Activated CD8-positive, alpha-beta memory T cell treated with anti-CD3 and anti-CD28 coated beads for 48 hours (primary cell): ENCODE results near the gene AGPAT4.
"Not testable (repeated sequence)": the region's sequence is repeated elsewhere in the genome, so short reads cannot be mapped to it uniquely, and the experiment has no call there.

Source experiments
- DNase-seq, 3 experiments: peaks; one replicate each; pipeline ENCODE4 v3.0.0-alpha.2; 2020; ENCODE audit warnings: low read depth in 2 of 3, low spot score in 2 of 3

Gene AGPAT4

GRCh38 chr6:161123319-161123718 is 150.5 kb downstream of the AGPAT4 start:
- not testable (repeated sequence) for DNase-seq

- no peak for DNase-seq
These were observed 155.9 kb downstream of the AGPAT4 start for GRCh38 chr6:161117942-161118341.

GRCh38 chr6:161117308-161117707 is 156.6 kb downstream of the AGPAT4 start:
- no peak for DNase-seq

GRCh38 chr6:161116554-161116953 is 157.3 kb downstream of the AGPAT4 start:
- no peak for DNase-seq

- DNase-seq: no peak
These were observed 158.4 kb downstream of the AGPAT4 start for GRCh38 chr6:161115468-161115867.

- DNase-seq: no peak
These were observed 162.6 kb downstream of the AGPAT4 start for GRCh38 chr6:161111261-161111660.

GRCh38 chr6:161110028-161110779 is 163.7 kb downstream of the AGPAT4 start:
- DNase-seq: no peak

- DNase-seq: no peak
These were observed 164.5 kb downstream of the AGPAT4 start for GRCh38 chr6:161109366-161109765.

- no peak for DNase-seq
These were observed 164.9 kb downstream of the AGPAT4 start for GRCh38 chr6:161108916-161109315.

GRCh38 chr6:161107779-161108730 is 165.8 kb downstream of the AGPAT4 start:
- no peak for DNase-seq

- no peak for DNase-seq
These were observed 168.5 kb downstream of the AGPAT4 start for GRCh38 chr6:161105408-161105807.

GRCh38 chr6:161104966-161105365 is 168.9 kb downstream of the AGPAT4 start:
- no peak for DNase-seq

- no peak for DNase-seq
These were observed 170.4 kb downstream of the AGPAT4 start for GRCh38 chr6:161103475-161103874.

GRCh38 chr6:161101517-161101916 is 172.3 kb downstream of the AGPAT4 start:
- no peak for DNase-seq

GRCh38 chr6:161100072-161100471 is 173.8 kb downstream of the AGPAT4 start:
- DNase-seq: no peak

GRCh38 chr6:161095916-161096315 is 177.9 kb downstream of the AGPAT4 start:
- no peak for DNase-seq

GRCh38 chr6:161094955-161095354 is 178.9 kb downstream of the AGPAT4 start:
- no peak for DNase-seq

- no peak for DNase-seq
These were observed 181.7 kb downstream of the AGPAT4 start for GRCh38 chr6:161091972-161092701.

GRCh38 chr6:161091151-161091550 is 182.7 kb downstream of the AGPAT4 start:
- no peak for DNase-seq

GRCh38 chr6:161088676-161089328 is 185.1 kb downstream of the AGPAT4 start:
- DNase-seq: no peak

GRCh38 chr6:161085246-161085645 is 188.6 kb downstream of the AGPAT4 start:
- DNase-seq: no peak
